ENCODE data around the gene HAGHL. TPM values are rescaled to one million over a fixed set of nuclear protein-coding genes. Genes with fewer than 3 reads are reported as not detected.

The HAGHL gene
- total RNA-seq, 2 experiments from 2014 or later: 5.0 to 5.7 TPM

GRCh38 chr16:729768-730665, 3.1 kb downstream of the HAGHL start:
- Mint-ChIP-seq H3K27ac (no peak overlapping the region), H3K9me3 (no peaks in the 10 kb centered on the region), H3K4me3 (no peak overlapping the region), H3K27me3 (no peaks in the 10 kb centered on the region), H3K36me3 (ENCODE audit: low read depth) (no peaks in the 10 kb centered on the region), H3K4me1 (no peaks in the 10 kb centered on the region)
- ChIA-PET POLR2A (no interaction called here), CTCF (interaction anchor here (0.6 to 1.2 kb wide), 5 partner anchors 11 to 1456 kb away, joined by 3 to 5 read pairs (median 3); partner anchors contain the start of gene CIAO3)
- no peak for DNase-seq

- Mint-ChIP-seq H3K36me3 (ENCODE audit: low read depth) (peaks cover 5% of the 10 kb centered on the region), H3K4me1 (peaks cover 7% of the 10 kb centered on the region), H3K9me3 (no peaks in the 10 kb centered on the region), H3K27ac (no peak overlapping the region), H3K27me3 (no peaks in the 10 kb centered on the region), H3K4me3 (no peak overlapping the region)
- no peak for DNase-seq
- ChIA-PET CTCF (interaction anchor here (0.9 to 1.2 kb wide), 3 partner anchors 19 to 389 kb away, joined by 3 read pairs; no protein-coding TSS in a partner anchor), POLR2A (no interaction called here)
Measured at GRCh38 chr16:730666-731509, 4.0 kb downstream of the HAGHL start.

GRCh38 chr16:732332-732731, 5.4 kb downstream of the HAGHL start:
- peaks cover 9% of the 10 kb centered on the region for H3K36me3 Mint-ChIP-seq (ENCODE audit: low read depth)
- H3K27me3 Mint-ChIP-seq: no peaks in the 10 kb centered on the region
- no peak overlapping the region for H3K27ac Mint-ChIP-seq
- CTCF ChIA-PET: interaction anchor here (1.6 kb wide), 1 partner anchor 28 kb away, joined by 5 read pairs; no protein-coding TSS in a partner anchor
- H3K9me3 Mint-ChIP-seq: no peaks in the 10 kb centered on the region
- H3K4me1 Mint-ChIP-seq: peaks cover 12% of the 10 kb centered on the region
- H3K4me3 Mint-ChIP-seq: no peak overlapping the region
- no peak for DNase-seq
- POLR2A ChIA-PET: no interaction called here

- peaks cover 12% of the 10 kb centered on the region for H3K36me3 Mint-ChIP-seq (ENCODE audit: low read depth)
- H3K4me3 Mint-ChIP-seq: no peak overlapping the region
- no peaks in the 10 kb centered on the region for H3K9me3 Mint-ChIP-seq
- ChIA-PET POLR2A (no interaction called here), CTCF (interaction anchor here (1.6 kb wide), 1 partner anchor 29 kb away, joined by 5 read pairs; no protein-coding TSS in a partner anchor)
- H3K27me3 Mint-ChIP-seq: no peaks in the 10 kb centered on the region
- no peak overlapping the region for H3K27ac Mint-ChIP-seq
- DNase-seq: no peak
- H3K4me1 Mint-ChIP-seq: peaks cover 18% of the 10 kb centered on the region
Measured at GRCh38 chr16:732936-733335, 6.0 kb downstream of the HAGHL start.

- no peak overlapping the region for H3K27ac Mint-ChIP-seq
- no peak for DNase-seq
- H3K4me1 Mint-ChIP-seq: peaks cover 20% of the 10 kb centered on the region
- ChIA-PET CTCF (interaction anchor here (1.6 kb wide), 1 partner anchor 30 kb away, joined by 5 read pairs; no protein-coding TSS in a partner anchor), POLR2A (no interaction called here)
- H3K9me3 Mint-ChIP-seq: no peaks in the 10 kb centered on the region
- no peak overlapping the region for H3K4me3 Mint-ChIP-seq
- H3K36me3 Mint-ChIP-seq (ENCODE audit: low read depth): peaks cover 14% of the 10 kb centered on the region
- no peaks in the 10 kb centered on the region for H3K27me3 Mint-ChIP-seq
Measured at GRCh38 chr16:733382-734207, 6.7 kb downstream of the HAGHL start.

- Mint-ChIP-seq H3K4me1 (peaks cover 23% of the 10 kb centered on the region), H3K36me3 (ENCODE audit: low read depth) (peaks cover 14% of the 10 kb centered on the region), H3K4me3 (no peak overlapping the region), H3K9me3 (no peaks in the 10 kb centered on the region), H3K27me3 (no peaks in the 10 kb centered on the region), H3K27ac (no peak overlapping the region)
- ChIA-PET CTCF (no interaction called here), POLR2A (no interaction called here)
- DNase-seq: no peak
Measured at GRCh38 chr16:734208-734980, 7.5 kb downstream of the HAGHL start.

GRCh38 chr16:734981-735881, 8.3 kb downstream of the HAGHL start:
- ChIA-PET CTCF (interaction anchor here (1.2 to 2.1 kb wide), 4 partner anchors 9 to 51 kb away, joined by 3 to 9 read pairs (median 5); partner anchors contain the start of genes ANTKMT, CCDC78 and HAGHL), POLR2A (no interaction called here)
- H3K9me3 Mint-ChIP-seq: no peaks in the 10 kb centered on the region
- DNase-seq: no peak
- H3K27me3 Mint-ChIP-seq: no peaks in the 10 kb centered on the region
- peaks cover 28% of the 10 kb centered on the region for H3K4me1 Mint-ChIP-seq
- H3K4me3 Mint-ChIP-seq: no peak overlapping the region
- H3K27ac Mint-ChIP-seq: no peak overlapping the region
- peaks cover 14% of the 10 kb centered on the region for H3K36me3 Mint-ChIP-seq (ENCODE audit: low read depth)

- H3K4me3 Mint-ChIP-seq: no peak overlapping the region
- peak; percentile 43 for DNase-seq
- no peaks in the 10 kb centered on the region for H3K27me3 Mint-ChIP-seq
- H3K9me3 Mint-ChIP-seq: no peaks in the 10 kb centered on the region
- peak overlapping the region; percentile 36 for H3K27ac Mint-ChIP-seq
- CTCF ChIA-PET: interaction anchor here (0.7 to 2.1 kb wide), 5 partner anchors 9 to 50 kb away, joined by 3 to 9 read pairs (median 3); partner anchors contain the start of genes ANTKMT, CCDC78 and HAGHL
- peaks cover 14% of the 10 kb centered on the region for H3K36me3 Mint-ChIP-seq (ENCODE audit: low read depth)
- peaks cover 28% of the 10 kb centered on the region for H3K4me1 Mint-ChIP-seq
- POLR2A ChIA-PET: interaction anchor here (0.7 kb wide), 1 partner anchor 51 kb away, joined by 7 read pairs; no protein-coding TSS in a partner anchor
Measured at GRCh38 chr16:735982-736453, 9.1 kb downstream of the HAGHL start.

- Mint-ChIP-seq H3K27me3 (no peaks in the 10 kb centered on the region), H3K36me3 (ENCODE audit: low read depth) (peaks cover 14% of the 10 kb centered on the region), H3K27ac (no peak overlapping the region), H3K4me1 (peaks cover 31% of the 10 kb centered on the region), H3K4me3 (no peak overlapping the region), H3K9me3 (no peaks in the 10 kb centered on the region)
- ChIA-PET CTCF (interaction anchor here (1.2 to 2.1 kb wide), 3 partner anchors 12 to 49 kb away, joined by 3 to 9 read pairs (median 3); partner anchors contain the start of gene ANTKMT), POLR2A (no interaction called here)
- no peak for DNase-seq
Measured at GRCh38 chr16:736936-737481, 10.1 kb downstream of the HAGHL start.

GRCh38 chr16:739560-740458, 12.9 kb downstream of the HAGHL start:
- H3K27ac Mint-ChIP-seq: peak overlapping the region; percentile 62
- peak overlapping the region; percentile 79 for H3K4me3 Mint-ChIP-seq
- POLR2A ChIA-PET: no interaction called here

More at GRCh38 chr16:739560-740458, 12.9 kb downstream of the HAGHL start:
- no peak for DNase-seq
- peaks cover 31% of the 10 kb centered on the region for H3K4me1 Mint-ChIP-seq
- peaks cover 14% of the 10 kb centered on the region for H3K36me3 Mint-ChIP-seq (ENCODE audit: low read depth)
- CTCF ChIA-PET: interaction anchor here (0.5 to 3.0 kb wide), 12 partner anchors 9 to 403 kb away, joined by 3 to 14 read pairs (median 5); partner anchors contain the start of genes ANTKMT, CCDC78 and WDR24
- H3K9me3 Mint-ChIP-seq: no peaks in the 10 kb centered on the region
- H3K27me3 Mint-ChIP-seq: no peaks in the 10 kb centered on the region
